Mesenteric fat pad (tissue), 1 donor: ENCODE data around the gene DGKD. TPM values are rescaled to one million over a fixed set of nuclear protein-coding genes. Genes with fewer than 3 reads are reported as not detected.

Experiments
- DNase-seq: peaks from one replicate; pipeline ENCODE4 v3.0.0-alpha.2; 2020; ENCODE audit warnings: low spot score
- total RNA-seq: library from RNA; stranded (reverse); fragmentation: NEBNext Ultra II Directional; extraction: Animal tissue kit (Norgen Biotek cat#: 25700); gene quantifications from one replicate; pipeline ENCODE4 v1.2.1, GENCODE V29; 2021
- donor health status: DM: yes; HTN: yes; CAD: no.

Gene DGKD
- total RNA-seq, 1 donor from 2014 or later, result 67.2 TPM

DNA sequence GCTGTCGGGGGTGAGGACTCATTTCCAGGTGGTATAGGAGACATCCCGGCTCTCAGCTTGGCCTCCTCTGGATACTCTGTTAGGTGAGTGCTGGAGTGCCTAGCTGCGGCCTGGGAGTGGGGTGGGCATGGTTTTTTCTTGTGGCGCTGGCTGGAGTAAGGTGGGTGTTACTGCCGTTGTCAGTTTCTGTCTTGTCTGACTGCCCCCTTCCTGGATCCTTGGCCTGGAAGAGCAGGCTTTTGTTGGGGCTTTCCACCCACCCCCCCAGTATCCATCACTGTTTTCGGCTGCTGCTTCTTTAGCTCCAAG is 69.2 kb downstream of the DGKD start:
- DNase-seq, result peak; percentile 81

- DNase-seq, result peak; percentile 85
Measured at GRCh38 chr2:233424154-233424951, 70.1 kb downstream of the DGKD start.

- DNase-seq, result peak; percentile 12
Measured at GRCh38 chr2:233426619-233427342, 72.5 kb downstream of the DGKD start.

DNA sequence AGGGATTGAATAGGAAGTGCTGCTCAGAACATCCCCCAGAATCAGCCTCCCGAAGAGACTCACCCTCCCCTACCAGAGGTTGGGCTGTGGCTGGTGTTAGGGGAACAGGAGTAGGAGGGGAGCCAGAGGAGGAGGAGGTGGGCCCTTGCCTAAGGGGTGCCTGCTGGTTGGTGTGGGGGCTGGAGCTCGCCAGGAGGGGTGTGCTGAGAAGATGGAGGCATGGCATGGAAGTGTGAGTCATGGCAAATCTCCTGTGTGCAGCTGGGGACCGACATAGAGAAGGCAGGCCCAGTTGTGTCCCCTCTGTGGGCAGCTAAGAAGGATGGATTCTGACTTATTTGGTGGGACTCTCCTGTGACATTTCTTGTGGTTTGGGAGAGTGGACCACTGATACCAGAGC is 73.7 kb downstream of the DGKD start:
- DNase-seq, result peak; percentile 57

DNA sequence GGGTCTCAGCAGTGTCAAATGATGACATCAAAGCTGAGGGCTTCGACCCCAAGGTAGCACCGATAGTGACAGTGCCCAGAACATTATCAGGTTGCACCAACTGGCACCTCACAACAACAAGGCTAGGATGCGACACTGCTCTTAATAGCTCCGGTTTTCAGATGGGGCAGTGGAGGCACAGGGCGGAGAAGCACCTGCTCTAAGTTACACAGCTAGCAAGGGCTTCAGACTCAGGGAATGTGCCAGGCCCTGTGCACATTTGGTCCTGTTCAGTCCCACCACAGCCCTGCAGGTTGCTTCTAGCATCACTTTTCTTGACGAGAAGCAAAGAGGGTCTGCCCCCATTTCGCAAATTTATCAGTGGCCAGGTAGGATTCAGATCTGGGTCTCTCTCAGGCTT is 74.1 kb downstream of the DGKD start:
- peak; percentile 16 for DNase-seq

- peak; percentile 67 for DNase-seq
Measured at GRCh38 chr2:233429175-233429897, 75.0 kb downstream of the DGKD start.

DNA sequence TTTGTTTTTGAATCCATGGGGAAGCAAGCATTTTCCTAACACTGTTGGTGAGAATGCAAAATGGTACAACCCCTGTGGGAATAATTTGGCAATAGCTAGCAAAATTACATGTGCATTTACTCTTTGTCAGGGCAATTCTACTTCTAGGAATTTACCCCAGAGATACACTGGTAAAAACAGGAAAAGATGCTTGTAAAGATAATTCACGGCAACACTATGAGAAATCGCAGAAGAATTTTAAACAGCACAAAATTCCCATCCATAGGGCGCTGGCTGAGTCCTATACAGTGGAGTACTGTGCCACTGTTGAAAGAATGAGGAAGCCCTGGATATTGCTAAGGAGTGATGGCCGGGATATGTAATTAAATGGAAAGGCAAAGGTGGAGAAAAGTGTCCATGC is 75.8 kb downstream of the DGKD start:
- peak; percentile 16 for DNase-seq

GRCh38 chr2:233430651-233431050 is 76.4 kb downstream of the DGKD start:
- DNase-seq, result no peak

DNA sequence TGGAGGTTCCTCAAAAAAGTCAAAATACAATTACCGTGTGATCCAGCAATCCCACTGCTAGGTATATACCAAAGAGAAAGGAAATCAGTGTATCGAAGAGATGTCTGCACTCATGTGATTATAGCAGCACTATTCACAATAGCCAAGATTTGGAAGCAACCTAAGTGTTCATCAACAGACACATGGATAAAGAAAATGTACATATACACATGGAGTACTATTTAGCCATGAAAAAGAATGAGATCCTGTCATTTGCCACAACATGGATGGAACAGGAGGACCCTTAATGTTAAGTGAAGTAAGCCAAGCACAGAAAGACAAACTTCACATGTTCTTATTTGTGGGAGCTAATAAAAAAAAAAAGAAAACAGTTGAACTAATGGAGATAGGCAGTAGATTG is 78.7 kb downstream of the DGKD start:
- no peak for DNase-seq

DNA sequence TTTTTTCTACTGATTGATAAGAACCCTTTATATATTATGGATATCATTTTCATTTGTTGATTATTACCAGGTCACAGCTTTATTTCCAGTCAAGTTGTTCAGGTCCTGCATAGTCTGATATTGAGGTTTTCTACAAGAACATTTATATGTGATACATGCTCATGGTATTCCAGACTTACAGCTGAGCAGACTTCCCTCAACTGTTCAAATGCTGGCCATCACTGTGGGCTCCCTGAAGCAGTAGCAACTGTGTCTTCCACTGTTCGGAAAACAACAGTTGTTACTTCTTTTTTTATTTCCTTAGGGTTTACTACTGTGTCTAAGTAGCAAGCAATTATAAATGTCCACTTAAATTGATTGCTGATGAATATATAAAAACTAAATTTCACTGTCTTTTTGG is 79.5 kb downstream of the DGKD start:
- no peak for DNase-seq

- DNase-seq, result peak; percentile 43
Measured at GRCh38 chr2:233434666-233435330, 80.5 kb downstream of the DGKD start.

GRCh38 chr2:233435436-233436190 is 81.3 kb downstream of the DGKD start:
- DNase-seq, result peak; percentile 68

DNA sequence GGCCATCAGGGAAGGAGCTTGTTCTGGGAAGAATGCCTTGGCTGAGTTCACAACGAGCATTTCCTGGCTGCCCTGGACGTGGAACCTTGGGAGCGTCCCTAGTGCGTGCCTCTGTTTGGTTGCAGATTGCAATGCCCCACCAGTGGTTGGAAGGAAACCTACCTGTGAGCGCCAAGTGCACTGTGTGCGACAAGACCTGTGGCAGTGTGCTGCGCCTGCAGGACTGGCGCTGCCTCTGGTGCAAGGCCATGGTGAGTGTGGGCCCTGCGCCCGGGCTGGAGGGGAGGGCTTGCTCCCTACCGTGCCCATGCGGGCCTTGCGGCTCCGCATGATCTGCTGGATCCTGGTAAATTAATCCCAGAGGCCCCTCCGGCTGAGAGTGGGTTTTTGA is 81.9 kb downstream of the DGKD start:
- DNase-seq, result peak; percentile 64

DNA sequence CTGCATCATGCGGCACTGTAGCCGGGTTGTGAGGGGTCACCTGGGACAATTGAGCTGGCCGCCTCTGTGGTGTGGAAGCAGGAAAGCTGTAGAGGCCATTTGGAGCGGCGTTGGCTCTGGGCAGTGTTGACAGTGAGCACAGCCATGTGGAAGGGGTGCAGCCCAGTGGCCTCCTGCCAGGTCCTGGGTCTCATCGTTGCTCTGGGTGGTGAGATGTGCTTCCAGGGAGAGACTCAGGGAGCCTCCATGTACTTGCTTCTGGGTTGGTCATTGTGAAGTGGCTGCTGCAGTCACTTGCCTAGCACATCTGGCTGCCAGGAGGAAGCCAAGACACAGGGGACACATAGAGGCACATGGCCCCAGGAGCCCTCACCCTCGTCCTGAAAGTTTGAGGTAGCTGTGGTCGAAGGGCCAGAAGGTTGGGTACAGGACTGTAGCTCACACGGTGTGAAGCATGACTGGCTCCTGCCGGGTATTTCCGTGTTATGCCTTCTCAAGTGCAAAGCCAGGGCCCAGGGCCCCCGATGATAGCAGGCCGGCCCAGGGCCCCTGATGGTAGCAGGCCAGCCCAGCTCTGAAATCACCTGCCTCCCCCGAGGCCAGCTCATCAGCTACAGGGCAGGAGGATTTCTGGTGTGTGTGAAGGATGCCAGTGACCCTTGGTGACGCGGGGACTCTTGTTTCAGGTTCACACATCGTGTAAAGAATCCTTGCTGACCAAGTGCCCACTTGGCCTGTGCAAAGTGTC is 82.6 kb downstream of the DGKD start:
- DNase-seq, result peak; percentile 68

DNA sequence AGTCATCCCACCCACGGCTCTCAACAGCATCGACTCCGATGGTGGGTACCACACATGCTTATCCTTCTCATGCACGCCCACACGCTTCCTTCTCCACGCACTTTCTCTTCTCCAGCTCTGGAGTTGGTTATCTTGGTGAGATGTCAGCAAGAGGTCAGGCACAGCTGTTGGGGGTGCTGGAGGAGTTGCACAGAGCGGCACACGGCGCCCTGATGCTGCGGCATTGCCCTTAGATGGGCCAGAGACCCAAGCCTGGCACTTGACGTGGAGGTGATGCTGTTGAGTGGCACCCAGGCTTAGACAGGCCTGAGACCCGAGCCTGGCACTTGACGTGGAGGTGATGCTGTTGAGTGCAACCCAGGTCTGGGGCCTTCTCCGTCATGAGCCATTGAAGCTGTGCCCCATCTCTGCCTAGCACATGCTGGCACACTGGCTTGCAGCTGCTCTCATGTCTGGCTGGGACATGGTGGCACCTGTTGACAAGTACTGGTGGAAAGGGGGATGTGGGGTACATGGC is 83.2 kb downstream of the DGKD start:
- peak; percentile 41 for DNase-seq

DNA sequence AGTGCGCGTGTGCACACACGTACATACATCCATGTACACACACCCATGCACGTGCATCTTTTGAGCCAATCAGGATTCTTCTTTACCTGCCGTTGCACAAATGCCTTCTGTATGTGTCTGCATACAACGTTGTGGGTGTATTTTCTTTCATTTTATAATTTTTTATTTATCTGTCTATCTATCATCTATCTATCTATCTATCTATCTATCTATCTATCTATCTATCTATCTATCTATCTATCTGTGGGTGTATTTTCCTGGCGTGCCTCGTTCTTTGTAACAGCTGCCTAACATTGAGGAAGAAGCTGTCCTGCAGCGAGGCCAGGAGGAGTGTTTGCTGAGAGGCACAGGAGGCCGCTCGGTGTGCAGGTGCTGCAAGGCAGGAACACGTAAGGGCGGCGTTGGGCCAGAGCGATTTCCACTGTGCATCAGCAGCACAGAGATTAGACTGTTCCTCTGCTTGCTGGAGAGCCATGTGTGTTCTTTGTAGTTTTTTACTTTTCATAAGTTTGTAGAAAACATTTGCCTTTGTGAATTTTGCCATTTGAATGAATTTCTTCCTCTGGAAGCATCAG is 84.4 kb downstream of the DGKD start:
- DNase-seq, result no peak

- DNase-seq, result no peak
Measured at GRCh38 chr2:233439191-233439590, 84.9 kb downstream of the DGKD start.

DNA sequence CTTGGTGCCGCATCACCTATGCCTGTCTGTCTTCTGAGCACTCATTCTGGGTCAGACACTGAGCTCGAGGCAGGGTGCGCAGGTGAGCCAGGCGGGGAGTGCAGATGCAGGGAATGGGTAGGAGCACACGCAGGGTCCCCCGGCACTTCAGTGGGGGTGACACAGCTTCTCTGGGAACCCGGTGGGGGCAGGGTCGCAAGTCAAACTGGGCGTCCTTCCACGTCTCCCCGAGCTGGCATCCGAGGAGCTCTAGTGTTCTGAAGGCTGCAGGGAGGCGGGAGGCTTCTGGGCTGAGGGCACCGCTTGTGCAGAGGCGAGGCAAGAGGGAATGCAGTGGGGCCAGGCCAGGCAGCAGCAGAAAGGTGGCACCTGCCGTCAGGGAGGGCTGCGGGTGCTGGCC is 86.0 kb downstream of the DGKD start:
- no peak for DNase-seq

DNA sequence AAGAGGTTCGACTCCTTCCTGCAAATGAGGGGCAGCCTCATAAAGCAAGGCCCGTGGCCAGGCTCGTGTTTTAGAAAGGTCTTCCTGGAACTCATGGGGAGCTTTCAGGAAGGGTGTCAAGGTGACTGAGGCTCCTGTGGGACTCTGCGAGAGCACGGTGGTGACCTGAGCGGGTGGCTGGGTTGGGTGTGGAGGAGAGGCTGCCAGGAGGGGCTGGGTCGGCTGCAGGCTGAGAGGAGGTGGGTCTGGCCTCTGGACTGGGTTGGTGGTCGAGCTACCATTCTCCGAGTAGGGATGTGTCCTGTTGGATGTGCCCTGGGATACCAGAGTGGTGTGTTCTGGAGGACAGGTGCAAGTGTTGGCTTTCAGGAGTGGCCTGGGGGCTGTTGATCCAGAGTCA is 86.4 kb downstream of the DGKD start:
- no peak for DNase-seq
